Stimulated activated naive B cell treated with anti-CD40 and anti-IgM and Interleukin-4, amounts not matched to agents 10 μg/mL and 1 μg/mL and 100 μg/mL, for 72 hours (primary cell): ENCODE results near the gene BAIAP2.

Source experiments
- ATAC-seq, 2 donors: fragments of 150-1000 bp; cut with Tn5 transposase; replicated peaks; 2 replicates each; pipeline ENCODE4 v1.10.0; 2021; ENCODE audit warnings: moderate library complexity in 1 of 2
- DNase-seq: peaks from one replicate; pipeline ENCODE4 v3.0.0; 2021
- H3K27ac Mint-ChIP-seq: one replicate; pipeline ENCODE4 v1.8.0; 2022; ENCODE audit warnings: mild to moderate bottlenecking, mixed read lengths
- H3K27me3 Mint-ChIP-seq, 2 donors: one replicate each; pipeline ENCODE4 v1.8.0; 2022; ENCODE audit warnings: mixed read lengths in 2 of 2
- H3K36me3 Mint-ChIP-seq, 2 donors: one replicate each; pipeline ENCODE4 v1.8.0; 2022; ENCODE audit warnings: mixed read lengths in 2 of 2, mild to moderate bottlenecking in 1 of 2
- H3K4me1 Mint-ChIP-seq, 2 donors: one replicate each; pipeline ENCODE4 v1.8.0; 2022; ENCODE audit warnings: mixed read lengths in 2 of 2, mild to moderate bottlenecking in 1 of 2
- H3K4me3 Mint-ChIP-seq, 2 donors: one replicate each; pipeline ENCODE4 v1.8.0; 2022; ENCODE audit warnings: mild to moderate bottlenecking in 2 of 2, mixed read lengths in 2 of 2, moderate library complexity in 1 of 2
- H3K9me3 Mint-ChIP-seq, 2 donors: one replicate each; pipeline ENCODE4 v1.8.0; 2022; ENCODE audit warnings: mixed read lengths in 2 of 2, mild to moderate bottlenecking in 1 of 2

The BAIAP2 gene

DNA sequence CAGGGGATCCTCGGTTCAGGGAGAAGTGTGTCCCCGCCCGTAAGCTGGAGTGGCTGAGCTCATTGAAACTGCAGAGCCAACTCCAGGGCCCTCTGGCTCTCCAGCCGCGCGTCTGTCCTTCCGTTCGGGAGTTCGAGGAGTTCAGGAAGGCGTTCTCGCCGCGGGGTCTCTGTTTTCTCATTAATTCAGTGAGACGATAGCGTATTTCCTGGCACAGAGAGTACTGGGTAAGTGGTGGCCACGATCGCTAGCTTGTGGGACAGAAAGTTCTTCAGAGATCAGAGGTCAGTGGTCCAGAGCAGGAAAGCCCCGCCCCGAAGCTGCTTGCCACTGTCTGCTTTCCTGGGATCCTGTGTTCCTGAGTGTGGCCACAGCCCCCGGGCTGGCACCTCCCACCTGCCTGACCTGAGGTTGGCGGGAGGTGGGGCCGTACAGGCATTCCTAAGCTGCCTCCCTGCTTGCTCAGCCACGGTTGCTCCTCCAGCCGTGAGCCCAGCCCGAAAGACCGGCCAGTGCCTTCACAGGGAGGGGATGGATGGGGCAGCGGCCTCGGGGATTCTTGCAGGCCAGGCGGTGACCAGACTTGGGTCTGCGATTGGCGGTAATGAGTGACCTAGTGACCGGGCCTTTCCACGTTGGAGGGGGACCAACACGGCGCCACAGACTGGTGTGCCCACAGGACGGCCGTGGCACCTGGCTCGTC lies 8.9 kb downstream of the BAIAP2 start:
- no peak overlapping the region for H3K27ac Mint-ChIP-seq
- no peak overlapping the region for H3K4me3 Mint-ChIP-seq
- ATAC-seq, result no peak
- H3K9me3 Mint-ChIP-seq, result no peaks in the 10 kb centered on the region
- no peaks in the 10 kb centered on the region for H3K36me3 Mint-ChIP-seq
- no peak for DNase-seq
- peaks cover 26 to 42% of the 10 kb centered on the region in 2 donors for H3K27me3 Mint-ChIP-seq
- peaks cover 1 to 4% of the 10 kb centered on the region in 2 donors for H3K4me1 Mint-ChIP-seq

DNA sequence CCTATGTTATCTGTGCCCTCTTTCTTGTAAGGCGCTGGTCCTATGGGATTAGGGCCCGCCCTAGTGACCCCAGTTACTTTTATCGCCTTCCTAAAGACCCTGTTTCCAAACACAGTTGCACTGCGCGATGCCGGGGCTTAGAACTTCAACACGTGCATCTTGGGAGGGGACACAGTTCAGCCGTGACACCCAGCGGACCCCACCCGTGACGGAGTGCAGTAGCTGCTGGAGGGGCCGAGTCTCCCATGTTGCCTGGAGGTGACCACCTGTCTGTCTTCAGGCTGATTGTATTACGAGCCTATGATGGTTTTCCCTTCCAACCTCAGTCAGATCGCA lies 9.4 kb downstream of the BAIAP2 start:
- no peak overlapping the region for H3K27ac Mint-ChIP-seq
- H3K36me3 Mint-ChIP-seq, result no peaks in the 10 kb centered on the region
- peaks cover 7 to 10% of the 10 kb centered on the region in 2 donors for H3K4me1 Mint-ChIP-seq
- ATAC-seq (no peak), DNase-seq (no peak)
- peaks cover 20 to 37% of the 10 kb centered on the region in 2 donors for H3K27me3 Mint-ChIP-seq
- H3K9me3 Mint-ChIP-seq, result no peaks in the 10 kb centered on the region
- no peak overlapping the region for H3K4me3 Mint-ChIP-seq

DNA sequence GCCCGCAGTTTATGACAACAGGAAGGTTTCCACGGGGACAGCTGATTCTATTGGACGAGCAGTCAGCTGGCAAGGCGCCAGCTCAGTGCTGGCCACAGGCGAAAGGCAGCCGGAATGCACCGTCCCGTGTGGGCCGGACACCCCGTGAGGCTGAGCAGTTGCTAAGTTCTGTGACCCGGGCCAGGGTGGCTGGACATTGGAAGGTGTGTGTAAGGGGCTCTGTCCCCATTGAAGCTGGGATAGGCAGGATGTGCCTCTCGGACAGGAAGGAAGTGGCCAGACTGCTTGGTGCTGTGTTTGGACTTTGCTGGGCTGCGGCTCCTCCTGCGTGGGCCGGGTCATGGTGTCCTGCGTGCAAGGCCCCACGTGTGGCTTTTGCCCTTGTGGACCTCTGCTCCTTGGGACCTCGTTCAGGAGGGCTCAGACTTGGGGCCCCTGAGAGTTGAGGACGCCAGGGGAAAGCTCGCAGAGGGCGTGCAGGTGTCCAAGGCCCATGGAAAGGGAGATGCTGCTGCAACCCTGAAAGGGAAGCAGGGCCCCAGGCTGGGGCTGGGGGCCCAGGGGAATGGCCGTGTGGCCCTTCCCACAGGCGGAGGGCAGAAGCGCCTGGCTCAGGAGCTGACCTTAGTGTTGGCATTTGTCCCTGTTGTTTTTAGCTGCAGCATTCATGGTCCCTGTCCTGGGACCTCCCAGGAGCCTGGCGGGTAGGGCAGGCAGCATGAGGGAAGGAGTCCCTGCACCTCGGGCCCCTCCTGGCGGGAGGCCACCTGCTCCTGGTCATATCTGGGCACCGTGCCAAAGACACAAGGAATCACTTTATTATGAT lies 10.0 kb downstream of the BAIAP2 start:
- Mint-ChIP-seq H3K27ac (no peak overlapping the region), H3K4me3 (no peak overlapping the region), H3K4me1 (peaks cover 9 to 15% of the 10 kb centered on the region in 2 donors), H3K36me3 (no peaks in the 10 kb centered on the region), H3K27me3 (peaks cover 19 to 33% of the 10 kb centered on the region in 2 donors), H3K9me3 (no peaks in the 10 kb centered on the region)
- DNase-seq (no peak), ATAC-seq (no peak)

DNA sequence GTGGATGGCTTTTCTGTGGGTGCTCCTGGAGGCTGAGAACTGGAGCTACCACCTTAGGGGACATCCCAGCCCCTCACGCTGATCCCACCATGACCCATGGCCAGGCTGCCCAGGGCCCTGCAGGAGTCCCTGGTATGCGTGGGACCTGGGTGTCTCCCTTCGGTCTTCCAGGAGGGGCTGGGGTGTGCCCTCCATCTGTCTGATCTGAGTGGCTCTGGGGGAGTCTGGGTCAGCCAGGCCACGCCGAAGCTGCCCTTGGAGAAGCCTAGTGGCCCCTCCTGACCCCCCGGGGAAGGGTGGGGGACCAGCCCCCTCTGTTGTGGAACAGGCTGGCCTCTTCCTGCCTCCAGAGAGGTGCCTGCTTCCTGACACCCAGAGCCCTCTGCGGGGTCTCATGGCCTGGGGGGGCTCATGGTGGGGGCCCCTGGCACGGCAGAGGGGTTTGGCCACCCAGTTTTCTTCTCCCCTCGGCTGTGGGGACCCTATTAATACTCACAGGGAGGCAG lies 10.7 kb downstream of the BAIAP2 start:
- peaks cover 12 to 21% of the 10 kb centered on the region in 2 donors for H3K4me1 Mint-ChIP-seq

DNA sequence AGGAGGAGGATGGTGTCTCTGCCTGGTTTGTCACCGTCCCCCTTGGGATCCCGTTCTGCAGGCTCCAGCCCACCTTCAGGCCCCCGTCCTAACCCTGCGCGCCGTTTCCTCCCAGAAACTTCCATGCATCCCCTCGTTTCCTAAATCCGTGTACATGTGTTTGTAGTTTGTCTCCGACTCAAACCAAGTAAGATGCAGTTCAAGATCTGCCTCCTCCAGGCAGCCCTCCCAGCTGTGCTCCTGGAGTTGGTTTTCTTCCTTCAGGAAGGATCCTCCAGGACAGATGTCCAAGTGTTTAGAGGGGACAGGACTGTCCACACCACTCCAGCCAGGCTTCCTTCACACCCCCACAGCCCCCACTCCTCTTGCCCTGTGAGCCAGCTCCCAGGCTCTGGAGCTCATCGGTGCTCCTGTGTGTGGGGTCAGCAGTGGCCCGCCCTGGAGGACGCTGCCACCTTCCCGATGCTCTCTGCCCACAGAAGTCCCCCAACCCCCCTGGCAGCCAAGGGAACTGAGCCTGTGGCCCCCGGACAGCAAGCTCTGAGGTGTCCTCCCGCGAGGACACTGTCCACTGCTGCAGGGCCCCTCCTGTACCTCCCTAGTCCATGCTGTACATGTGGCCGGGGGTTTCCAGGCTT lies 11.3 kb downstream of the BAIAP2 start:
- Mint-ChIP-seq H3K9me3 (no peaks in the 10 kb centered on the region), H3K4me3 (no peak overlapping the region), H3K4me1 (peaks cover 12 to 21% of the 10 kb centered on the region in 2 donors), H3K27ac (no peak overlapping the region), H3K36me3 (no peaks in the 10 kb centered on the region), H3K27me3 (peaks cover 19 to 27% of the 10 kb centered on the region in 2 donors)
- no peak for ATAC-seq
- DNase-seq, result no peak

More for the DNA sequence above, 10.7 kb downstream of the BAIAP2 start:
- ATAC-seq (no peak), DNase-seq (no peak)
- Mint-ChIP-seq H3K27me3 (peaks cover 19 to 27% of the 10 kb centered on the region in 2 donors), H3K27ac (no peak overlapping the region), H3K4me3 (no peak overlapping the region), H3K36me3 (no peaks in the 10 kb centered on the region), H3K9me3 (no peaks in the 10 kb centered on the region)

DNA sequence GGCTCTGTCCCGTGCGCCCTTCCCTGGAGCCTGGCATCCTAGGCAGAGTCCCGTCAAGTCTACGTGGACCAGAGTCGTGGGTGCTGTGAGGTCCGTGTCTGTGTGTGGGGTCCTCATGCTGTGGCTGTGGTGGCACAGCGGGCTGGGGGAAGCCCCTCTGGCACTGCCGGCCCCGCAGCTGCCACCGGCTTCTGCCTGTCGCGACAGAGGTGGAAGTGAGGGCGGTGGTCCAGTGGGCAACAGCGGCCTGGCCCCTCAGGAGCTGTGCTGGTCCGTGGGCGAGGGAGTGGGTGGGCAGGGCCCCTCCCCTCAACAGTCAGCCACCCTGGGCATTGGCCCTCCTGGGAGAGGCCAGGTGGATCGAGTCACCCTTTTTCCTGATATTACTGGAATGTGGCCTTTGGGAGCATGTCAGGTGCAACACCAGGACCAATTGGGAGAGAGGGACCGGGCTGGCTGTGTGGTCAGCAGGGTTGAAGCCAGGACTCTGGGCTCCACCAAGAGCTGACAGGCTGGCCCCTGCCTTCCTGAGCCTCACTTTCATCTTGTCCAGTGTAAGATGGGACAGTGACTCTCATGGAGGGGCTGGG lies 11.9 kb downstream of the BAIAP2 start:
- H3K36me3 Mint-ChIP-seq, result no peaks in the 10 kb centered on the region
- peaks cover 12 to 21% of the 10 kb centered on the region in 2 donors for H3K4me1 Mint-ChIP-seq
- peaks cover 19 to 27% of the 10 kb centered on the region in 2 donors for H3K27me3 Mint-ChIP-seq
- DNase-seq (no peak), ATAC-seq (no peak)
- no peaks in the 10 kb centered on the region for H3K9me3 Mint-ChIP-seq
- no peak overlapping the region for H3K4me3 Mint-ChIP-seq
- no peak overlapping the region for H3K27ac Mint-ChIP-seq

DNA sequence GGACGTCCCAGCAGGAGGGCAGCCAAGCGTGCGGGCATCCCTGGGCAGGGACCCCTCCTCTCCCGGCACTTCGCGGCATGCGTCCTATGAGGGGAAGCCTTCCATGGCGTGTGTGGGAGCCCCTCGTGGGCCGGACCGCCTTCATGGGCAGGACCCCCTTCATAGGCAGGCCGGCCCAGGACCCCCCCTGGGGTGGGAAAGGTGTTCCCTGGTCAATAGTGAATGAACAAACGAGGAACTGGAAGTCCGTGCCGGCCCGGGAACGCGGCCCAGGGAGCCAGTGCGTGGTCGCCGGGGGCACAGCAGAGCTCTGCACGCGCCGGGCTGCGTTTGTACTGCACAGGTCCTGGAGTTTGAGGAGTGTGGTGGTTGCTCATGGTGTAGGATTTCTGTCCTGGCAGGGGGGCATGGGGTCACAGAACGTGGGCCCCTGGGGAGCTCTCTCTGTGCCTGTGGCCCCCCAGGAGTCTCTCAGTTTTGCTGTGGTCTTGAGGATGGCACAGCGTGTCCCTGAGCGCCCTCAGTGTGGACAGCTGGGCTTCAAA lies 13.9 kb downstream of the BAIAP2 start:
- DNase-seq (no peak), ATAC-seq (peak; percentile 2 to 3)
- Mint-ChIP-seq H3K4me1 (peaks cover 12 to 21% of the 10 kb centered on the region in 2 donors), H3K36me3 (no peaks in the 10 kb centered on the region), H3K27me3 (peaks cover 15 to 27% of the 10 kb centered on the region in 2 donors), H3K4me3 (peak overlapping the region in 1 of 2 donors; percentile 51), H3K27ac (peak overlapping the region; percentile 39), H3K9me3 (no peaks in the 10 kb centered on the region)

DNA sequence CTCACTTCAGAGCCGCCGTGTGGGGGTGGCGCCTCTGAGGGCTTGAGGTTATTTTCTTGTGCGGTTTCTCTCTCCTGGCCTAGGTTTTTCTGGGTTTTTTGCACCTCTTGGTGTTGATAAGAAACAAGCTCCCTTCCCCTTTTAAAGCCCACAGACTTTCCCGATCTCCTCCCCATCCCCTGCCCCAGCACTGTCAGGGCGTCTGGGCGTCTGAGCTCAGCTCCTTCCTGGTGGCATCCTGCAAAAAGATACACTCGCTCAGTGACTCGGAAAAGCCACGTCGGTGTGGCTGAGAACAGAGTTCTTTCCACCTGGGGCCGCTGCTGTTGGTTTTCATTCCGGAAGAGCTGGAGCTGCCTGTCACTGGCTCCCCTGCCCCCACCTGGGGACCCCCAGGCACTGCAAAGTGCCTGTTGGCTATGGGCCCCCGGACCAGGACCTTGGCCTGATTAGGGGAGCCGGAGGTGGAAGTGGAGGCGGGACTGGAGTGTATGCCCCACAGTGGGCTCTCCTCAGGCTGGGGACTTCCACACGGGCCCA lies 14.5 kb downstream of the BAIAP2 start:
- DNase-seq (peak; percentile 20), ATAC-seq (peak; percentile 66 to 68)
- Mint-ChIP-seq H3K4me3 (peak overlapping the region in 1 of 2 donors; percentile 51), H3K27ac (peak overlapping the region; percentile 59), H3K27me3 (peaks cover 15 to 27% of the 10 kb centered on the region in 2 donors), H3K9me3 (no peaks in the 10 kb centered on the region), H3K4me1 (peaks cover 12 to 21% of the 10 kb centered on the region in 2 donors), H3K36me3 (no peaks in the 10 kb centered on the region)

DNA sequence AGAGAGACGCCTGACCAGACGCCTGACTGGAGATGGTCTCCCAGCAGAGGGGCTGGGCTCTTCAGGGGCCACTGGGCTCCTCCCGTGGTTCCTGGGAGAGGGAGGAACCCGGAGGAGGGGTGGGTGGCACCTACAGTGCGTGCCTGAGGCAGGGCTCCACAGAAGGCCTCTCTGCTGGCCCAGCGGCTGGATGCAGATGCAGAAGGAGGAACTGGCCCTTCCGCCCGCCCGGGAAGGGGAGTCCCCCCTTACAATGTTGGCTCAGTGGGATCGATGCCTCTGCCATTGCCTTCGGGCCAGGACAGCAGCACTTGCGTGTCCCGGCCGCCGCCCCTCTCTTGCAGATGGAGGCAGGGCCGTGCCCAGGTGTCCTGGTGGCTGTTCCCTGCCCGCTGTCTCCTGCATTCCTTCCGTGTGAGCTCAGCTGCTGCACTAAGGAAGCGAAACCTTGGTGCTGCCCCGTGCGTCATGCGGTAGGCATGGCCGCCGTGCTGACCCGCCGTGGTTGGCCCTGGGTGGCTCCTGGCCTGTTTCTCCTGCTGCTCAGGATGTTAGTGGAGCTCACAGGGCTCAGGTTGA lies 15.1 kb downstream of the BAIAP2 start:
- peak overlapping the region; percentile 59 for H3K27ac Mint-ChIP-seq
- peaks cover 12 to 21% of the 10 kb centered on the region in 2 donors for H3K4me1 Mint-ChIP-seq
- H3K27me3 Mint-ChIP-seq, result peaks cover 10 to 23% of the 10 kb centered on the region in 2 donors
- ATAC-seq (peak; percentile 60 to 75), DNase-seq (peak; percentile 26)
- no peaks in the 10 kb centered on the region for H3K9me3 Mint-ChIP-seq
- H3K4me3 Mint-ChIP-seq, result peak overlapping the region in 1 of 2 donors; percentile 50
- no peaks in the 10 kb centered on the region for H3K36me3 Mint-ChIP-seq

DNA sequence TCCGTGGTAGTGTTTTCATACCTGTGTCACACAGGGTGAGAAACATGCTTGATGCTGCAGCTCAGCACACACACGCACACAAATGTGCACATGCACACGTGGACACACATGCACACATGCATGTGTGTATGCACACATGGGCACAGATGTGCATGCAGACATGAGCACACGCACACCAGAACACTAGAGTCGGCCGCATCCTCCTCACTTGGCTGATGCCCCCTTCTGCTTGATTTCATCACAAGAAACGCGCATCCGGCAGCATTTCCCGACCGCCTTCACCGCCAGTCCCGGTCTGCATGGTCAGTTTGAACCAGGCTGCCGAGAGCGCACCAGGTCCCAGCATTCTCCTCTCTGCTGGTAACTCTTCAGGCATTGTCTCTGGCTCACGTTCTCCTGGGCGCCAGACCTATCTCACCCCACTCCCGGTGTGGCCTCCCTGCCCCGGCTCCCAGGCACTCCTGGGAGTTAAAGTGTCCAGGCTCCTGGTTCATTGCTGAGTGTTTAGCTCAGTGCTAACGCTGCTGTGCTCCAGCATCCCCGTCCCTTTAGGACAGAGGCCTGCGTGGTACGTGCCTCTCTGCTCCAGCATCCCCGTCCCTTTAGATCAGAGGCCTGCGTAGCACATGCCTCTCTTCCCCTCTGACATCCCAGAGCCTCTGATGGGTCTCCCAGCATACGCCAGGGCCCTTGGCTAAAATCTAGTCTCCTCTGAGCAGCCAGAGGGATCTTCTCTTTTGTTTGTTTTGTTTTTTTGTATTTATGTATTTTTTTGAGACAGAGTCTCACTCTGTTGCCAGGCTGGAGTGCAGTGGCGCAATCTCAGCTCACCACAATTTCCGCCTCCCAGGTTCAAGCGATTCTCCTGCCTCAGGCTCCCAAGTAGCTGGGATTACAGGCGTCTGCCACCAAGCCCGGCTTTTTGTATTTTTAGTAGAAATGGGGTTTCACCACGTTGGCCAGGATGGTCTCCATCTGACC lies 16.0 kb downstream of the BAIAP2 start:
- Mint-ChIP-seq H3K9me3 (no peaks in the 10 kb centered on the region), H3K27me3 (peaks cover 10 to 15% of the 10 kb centered on the region in 2 donors), H3K4me3 (no peak overlapping the region), H3K4me1 (peaks cover 12 to 21% of the 10 kb centered on the region in 2 donors), H3K27ac (no peak overlapping the region), H3K36me3 (no peaks in the 10 kb centered on the region)
- ATAC-seq (no peak), DNase-seq (no peak)

DNA sequence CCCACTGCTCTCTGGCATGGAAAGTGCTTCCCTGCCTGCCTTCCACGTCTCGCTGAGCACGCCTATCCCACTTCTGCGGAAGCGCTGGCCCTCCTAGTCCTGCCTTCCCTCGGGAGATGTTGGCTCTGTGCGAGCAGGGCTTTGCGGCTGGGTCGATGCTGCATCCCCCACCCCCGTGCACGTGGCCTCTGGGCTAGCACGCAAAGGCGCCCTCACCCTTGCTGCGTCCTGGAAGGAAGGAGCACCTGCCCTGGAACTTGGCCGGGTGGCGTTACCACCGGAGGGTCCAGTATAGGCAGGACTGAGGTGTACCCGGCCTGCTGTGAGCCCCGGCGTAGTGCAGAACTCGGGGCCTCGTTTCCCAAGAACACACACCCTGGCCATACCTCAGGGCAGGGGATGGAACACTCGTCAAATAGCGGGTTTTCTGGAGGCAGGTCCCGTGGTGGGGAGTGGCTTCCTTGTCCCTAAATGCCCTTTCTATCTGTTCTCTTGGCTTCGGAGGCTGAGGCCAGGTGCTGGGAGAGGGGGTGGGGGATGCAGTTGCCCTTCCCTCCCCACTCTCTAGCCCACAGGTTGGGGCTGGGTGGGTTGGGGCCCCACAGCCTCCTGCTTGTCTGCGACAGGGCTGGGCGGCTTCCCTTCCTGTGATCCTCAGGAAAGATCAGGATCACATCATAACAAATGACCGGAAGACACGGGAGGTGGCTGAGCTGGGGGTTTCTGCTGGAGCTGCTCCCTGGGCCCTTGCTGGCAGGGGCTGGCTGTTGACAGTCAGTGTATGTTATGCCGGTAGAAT lies 17.4 kb downstream of the BAIAP2 start:
- peaks cover 4 to 5% of the 10 kb centered on the region in 2 donors for H3K27me3 Mint-ChIP-seq
- ATAC-seq, result no peak
- no peaks in the 10 kb centered on the region for H3K9me3 Mint-ChIP-seq
- H3K4me3 Mint-ChIP-seq, result no peak overlapping the region
- H3K27ac Mint-ChIP-seq, result no peak overlapping the region
- H3K36me3 Mint-ChIP-seq, result no peaks in the 10 kb centered on the region
- H3K4me1 Mint-ChIP-seq, result peaks cover 12 to 21% of the 10 kb centered on the region in 2 donors
- no peak for DNase-seq
